ENCODE data around the gene SEC22C. TPM values are rescaled to one million over a fixed set of nuclear protein-coding genes. Genes with fewer than 3 reads are reported as not detected.

SEC22C gene
- total RNA-seq, 1 donor from 2014 or later = 66.1 TPM

- DNase-seq (ENCODE audit: low read depth) = no peak
Observed at GRCh38 chr3:42535981-42536784, 45.6 kb downstream of the SEC22C start.

- no peak for DNase-seq (ENCODE audit: low read depth)
Observed at GRCh38 chr3:42533161-42533897, 48.4 kb downstream of the SEC22C start.

GRCh38 chr3:42532229-42532628 is 49.5 kb downstream of the SEC22C start:
- no peak for DNase-seq (ENCODE audit: low read depth)

GRCh38 chr3:42531470-42531869 is 50.3 kb downstream of the SEC22C start:
- DNase-seq (ENCODE audit: low read depth) = no peak

GRCh38 chr3:42530073-42530472 is 51.7 kb downstream of the SEC22C start:
- DNase-seq (ENCODE audit: low read depth) = no peak

- no peak for DNase-seq (ENCODE audit: low read depth)
Observed at GRCh38 chr3:42529468-42529867, 52.3 kb downstream of the SEC22C start.

- no peak for DNase-seq (ENCODE audit: low read depth)
Observed at GRCh38 chr3:42527368-42527917, 54.3 kb downstream of the SEC22C start.

GRCh38 chr3:42526616-42527367 is 55.0 kb downstream of the SEC22C start:
- DNase-seq (ENCODE audit: low read depth) = no peak

GRCh38 chr3:42525736-42526345 is 55.9 kb downstream of the SEC22C start:
- no peak for DNase-seq (ENCODE audit: low read depth)

- DNase-seq (ENCODE audit: low read depth) = no peak
Observed at GRCh38 chr3:42525212-42525611, 56.6 kb downstream of the SEC22C start.

- no peak for DNase-seq (ENCODE audit: low read depth)
Observed at GRCh38 chr3:42524751-42525150, 57.0 kb downstream of the SEC22C start.

GRCh38 chr3:42520906-42521305 is 60.9 kb downstream of the SEC22C start:
- DNase-seq (ENCODE audit: low read depth) = no peak

- no peak for DNase-seq (ENCODE audit: low read depth)
Observed at GRCh38 chr3:42520336-42520735, 61.4 kb downstream of the SEC22C start.

GRCh38 chr3:42519568-42519962 is 62.2 kb downstream of the SEC22C start:
- no peak for DNase-seq (ENCODE audit: low read depth)

- no peak for DNase-seq (ENCODE audit: low read depth)
Observed at GRCh38 chr3:42518800-42519567, 62.8 kb downstream of the SEC22C start.

- DNase-seq (ENCODE audit: low read depth) = no peak
Observed at GRCh38 chr3:42517117-42517516, 64.7 kb downstream of the SEC22C start.

- no peak for DNase-seq (ENCODE audit: low read depth)
Observed at GRCh38 chr3:42516443-42516842, 65.3 kb downstream of the SEC22C start.

GRCh38 chr3:42515976-42516375 is 65.8 kb downstream of the SEC22C start:
- no peak for DNase-seq (ENCODE audit: low read depth)

- DNase-seq (ENCODE audit: low read depth) = no peak
Observed at GRCh38 chr3:42515391-42515916, 66.3 kb downstream of the SEC22C start.

GRCh38 chr3:42514876-42515275 is 66.9 kb downstream of the SEC22C start:
- DNase-seq (ENCODE audit: low read depth) = no peak

GRCh38 chr3:42513521-42513920 is 68.2 kb downstream of the SEC22C start:
- DNase-seq (ENCODE audit: low read depth) = no peak
